HG03571 (cell line): ENCODE results near the gene GLYATL1.
"Not testable (repeated sequence)": the region's sequence is repeated elsewhere in the genome, so short reads cannot be mapped to it uniquely, and the experiment has no call there.

ENCODE experiments used
- ATAC-seq: cut with Tn5 transposase; IDR thresholded peaks from one replicate; pipeline ENCODE4 v1.9.1; 2021; ENCODE audit not compliant: unreplicated experiment

GLYATL1 gene

DNA sequence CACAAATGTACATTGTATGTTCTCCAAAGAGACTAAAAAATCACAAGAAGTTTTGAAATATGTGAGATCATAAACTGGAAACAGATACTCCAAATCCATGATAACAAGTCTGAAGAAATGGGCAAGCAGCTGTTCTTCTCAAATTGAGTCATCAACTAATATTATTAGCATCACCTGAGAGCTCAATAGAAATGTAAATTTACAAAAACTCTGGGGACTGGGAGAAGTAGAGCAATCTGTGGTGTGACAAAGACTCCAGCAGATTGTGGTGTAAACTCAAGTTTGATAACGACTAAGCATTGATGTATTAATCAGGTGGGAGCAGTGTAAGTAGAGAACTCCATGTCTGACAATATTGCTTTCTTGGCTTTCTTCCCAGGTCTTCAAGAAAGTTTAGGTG, 53.2 kb downstream of the GLYATL1 start:
- ATAC-seq, result no peak

DNA sequence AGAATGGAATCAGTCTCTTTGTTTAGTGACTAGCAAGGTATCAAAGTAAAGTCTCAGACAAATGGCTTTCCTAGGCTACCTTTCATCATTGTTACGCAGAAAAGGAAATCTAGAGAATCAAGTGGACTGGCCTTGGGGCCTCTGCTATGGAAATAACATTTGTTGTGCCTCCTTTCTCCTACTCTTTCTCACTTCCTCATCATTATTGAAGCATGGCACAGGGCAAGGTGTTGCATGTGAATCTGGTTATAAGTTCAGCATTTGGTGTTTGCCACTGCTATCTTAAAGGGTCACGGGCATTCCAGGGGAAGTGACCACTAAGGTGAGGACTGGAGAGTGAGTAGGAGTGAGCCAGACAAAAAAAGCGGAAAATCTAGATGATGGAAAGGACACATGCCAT, 54.9 kb downstream of the GLYATL1 start:
- no peak for ATAC-seq

DNA sequence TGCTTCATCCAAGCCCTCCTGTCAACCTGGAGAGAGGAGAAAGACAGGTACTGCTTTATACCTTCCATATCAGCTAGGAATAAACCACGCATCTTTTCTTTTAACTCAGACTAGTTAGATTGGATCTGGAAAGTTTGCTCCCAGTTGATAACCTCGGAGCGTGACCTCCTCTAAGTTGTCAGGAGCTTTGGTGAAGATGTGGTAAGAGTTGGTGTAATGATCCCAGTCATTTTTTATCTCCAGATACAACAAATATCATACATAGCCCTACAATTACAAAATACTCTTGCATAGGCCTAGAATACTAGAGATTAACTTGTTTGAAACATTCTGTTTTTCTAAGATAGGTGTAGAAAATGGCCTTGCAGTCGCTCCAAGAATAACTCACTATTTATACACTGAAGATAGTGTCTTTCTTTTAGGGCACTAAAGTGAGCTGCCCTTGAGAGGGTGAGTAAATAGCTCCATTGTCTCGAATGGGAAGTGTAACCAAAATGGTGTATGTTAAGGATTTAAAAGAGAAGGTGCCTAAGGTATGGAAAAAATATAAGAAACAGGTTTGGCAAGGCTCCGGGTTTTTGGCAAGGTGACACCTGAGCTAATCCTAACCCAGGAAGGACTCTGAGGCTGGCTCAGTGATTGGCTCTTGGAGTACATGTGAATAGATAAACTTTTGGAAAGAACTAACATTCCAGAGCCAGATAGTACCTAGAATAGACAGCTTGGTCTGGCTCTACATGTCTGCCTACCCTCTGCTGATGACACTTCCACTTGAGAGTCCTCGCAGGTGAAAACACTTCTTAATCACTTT, 59.4 kb downstream of the GLYATL1 start:
- ATAC-seq, result no peak

DNA sequence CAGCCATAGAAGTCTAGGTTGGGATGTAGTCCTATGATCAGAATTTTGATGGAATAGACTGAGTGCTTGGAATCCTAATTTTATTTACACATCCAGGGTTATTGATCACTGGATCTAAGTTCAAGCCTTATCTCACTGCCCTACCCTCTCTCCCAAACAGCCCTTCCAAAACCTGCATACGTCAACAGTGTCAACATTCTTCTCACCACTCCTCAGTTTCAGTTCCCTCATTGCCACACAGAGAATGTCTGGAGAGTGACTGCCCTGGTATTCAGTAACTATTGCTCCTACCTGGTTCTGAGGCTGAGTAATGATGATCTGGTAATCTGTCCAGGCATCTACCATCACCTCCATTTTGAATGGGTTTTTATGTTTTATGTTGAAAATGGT, 60.0 kb downstream of the GLYATL1 start:
- ATAC-seq, result no peak

DNA sequence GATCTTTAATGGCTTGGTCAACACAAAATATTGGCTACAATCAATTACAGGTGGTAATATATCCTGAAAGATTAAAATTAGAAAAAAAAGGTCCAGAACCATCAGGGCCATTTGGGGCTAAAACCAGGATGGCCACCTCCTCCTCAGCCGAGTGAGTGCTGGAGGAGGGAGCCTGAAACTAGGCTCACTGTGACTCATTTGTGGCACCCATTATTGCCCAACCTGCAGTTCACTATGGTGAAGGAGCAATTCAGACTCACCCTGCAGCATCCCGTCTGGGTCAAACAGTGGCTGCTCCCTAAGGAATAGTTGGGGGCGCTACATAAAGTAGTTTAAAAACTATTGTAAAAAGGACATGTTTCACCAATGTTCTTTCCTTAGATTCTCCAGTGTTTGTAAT, 60.7 kb downstream of the GLYATL1 start:
- no peak for ATAC-seq

DNA sequence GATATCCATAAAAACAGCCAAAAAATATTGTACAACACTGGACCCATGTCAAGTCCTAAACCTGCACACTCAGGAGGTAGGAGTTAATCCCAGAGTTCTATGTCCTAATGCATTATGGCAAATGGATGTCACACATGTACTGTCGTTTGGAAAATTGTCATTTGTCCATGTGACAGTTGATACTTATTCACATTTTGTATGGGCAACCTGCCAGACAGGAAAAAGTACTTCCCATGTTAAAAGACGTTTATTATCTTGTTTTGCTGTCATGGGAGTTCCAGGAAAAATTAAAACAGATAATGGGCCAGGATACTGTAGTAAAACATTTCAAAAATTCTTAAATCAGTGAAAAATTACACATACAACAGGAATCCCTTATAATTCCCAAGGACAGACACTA, 62.7 kb downstream of the GLYATL1 start:
- ATAC-seq, result not testable (repeated sequence)
